CD8-positive, alpha-beta memory T cell (primary cell): ENCODE measurements around the gene NSUN7. TPM values are rescaled to one million over a fixed set of nuclear protein-coding genes. Genes with fewer than 3 reads are reported as not detected.
A peak's percentile ranks its signal among the peaks of the same experiment; 100 is the strongest.

Experiments used
- CTCF ChIA-PET: fragments of 350-600 bp; sonication (Branson Sonifier 250); formaldehyde crosslinking; loops from one replicate; lab custom pipeline; 2021; ENCODE audit warnings: antibody characterized with exemption; lab: Charles Lee
- POLR2A ChIA-PET: fragments of 350-600 bp; sonication (Branson Sonifier 250); formaldehyde crosslinking; loops from one replicate; lab custom pipeline; 2021; ENCODE audit warnings: antibody characterized with exemption; lab: Charles Lee
- DNase-seq, 5 donors: peaks; one replicate each; pipeline versions ENCODE4 v3.0.0 to v3.0.0-alpha.2; 2020 to 2022; ENCODE audit warnings: mixed read lengths in 1 of 5
- H3K27ac ChIP-seq: one replicate; pipeline ENCODE4 v1.7.0; 2013; ENCODE audit warnings: low read depth, mild to moderate bottlenecking, low read length, moderate library complexity
- H3K27me3 ChIP-seq: 2 replicates; pipeline ENCODE4 v1.7.0; 2013; ENCODE audit warnings: low read length, mild to moderate bottlenecking; ENCODE audit not compliant: insufficient read depth, poor library complexity, severe bottlenecking
- H3K36me3 ChIP-seq: 2 replicates; pipeline ENCODE4 v1.7.0; 2013; ENCODE audit warnings: mild to moderate bottlenecking, low read length, moderate library complexity; ENCODE audit not compliant: insufficient read depth
- H3K4me1 ChIP-seq: 2 replicates; pipeline ENCODE4 v1.7.0; 2013; ENCODE audit warnings: mild to moderate bottlenecking, low read length, moderate library complexity; ENCODE audit not compliant: insufficient read depth
- H3K4me3 ChIP-seq: 2 replicates; pipeline ENCODE4 v1.7.0; 2013; ENCODE audit warnings: mild to moderate bottlenecking, low read length
- H3K9me3 ChIP-seq: 2 replicates; pipeline ENCODE4 v1.7.0; 2013; ENCODE audit warnings: mild to moderate bottlenecking, low read length
- H3K27ac Mint-ChIP-seq, 8 donors: one replicate each; pipeline ENCODE4 v1.8.0; 2020 to 2021; ENCODE audit warnings: mixed read lengths in 8 of 8, mild to moderate bottlenecking in 6 of 8, inconsistent platforms in 3 of 8, moderate library complexity in 3 of 8
- H3K27me3 Mint-ChIP-seq, 2 donors: one replicate each; pipeline ENCODE4 v1.8.0; 2020 to 2021; ENCODE audit warnings: mixed read lengths in 2 of 2, mild to moderate bottlenecking in 1 of 2, moderate library complexity in 1 of 2
- H3K36me3 Mint-ChIP-seq, 3 donors: one replicate each; pipeline ENCODE4 v1.8.0; 2020 to 2021; ENCODE audit warnings: mixed read lengths in 3 of 3, inconsistent platforms in 1 of 3, mild to moderate bottlenecking in 1 of 3
- H3K4me1 Mint-ChIP-seq, 3 donors: one replicate each; pipeline ENCODE4 v1.8.0; 2020 to 2021; ENCODE audit warnings: mixed read lengths in 3 of 3, inconsistent platforms in 1 of 3, mild to moderate bottlenecking in 1 of 3
- H3K4me3 Mint-ChIP-seq, 7 donors: one replicate each; pipeline ENCODE4 v1.8.0; 2020 to 2021; ENCODE audit warnings: mixed read lengths in 7 of 7, mild to moderate bottlenecking in 6 of 7, moderate library complexity in 4 of 7, inconsistent platforms in 2 of 7
- H3K9me3 Mint-ChIP-seq, 5 donors: one replicate each; pipeline ENCODE4 v1.8.0; 2020 to 2022; ENCODE audit warnings: mixed read lengths in 5 of 5, mild to moderate bottlenecking in 3 of 5, moderate library complexity in 2 of 5, inconsistent platforms in 1 of 5
- polyA plus RNA-seq: library from polyadenylated mRNA; unstranded; fragments of 300-500 nt; fragmentation: Illumina TruSeq; gene quantifications from one replicate; pipeline ENCODE4 v1.2.3, GENCODE V29; 2021
- total RNA-seq, 2 experiments: library from RNA; stranded (reverse); gene quantifications; one replicate each; pipeline ENCODE4 v1.2.3, GENCODE V29; 2021

Gene NSUN7
- total and polyA plus RNA-seq, 3 experiments from 2014 or later: not detected

- Mint-ChIP-seq H3K27me3 (peaks cover 7 to 40% of the 10 kb centered on the region in 2 donors), H3K9me3 (no peaks in the 10 kb centered on the region), H3K27ac (no peak overlapping the region), H3K4me1 (no peaks in the 10 kb centered on the region), H3K4me3 (no peak overlapping the region), H3K36me3 (no peaks in the 10 kb centered on the region)
- H3K36me3 ChIP-seq: no peaks in the 10 kb centered on the region
- CTCF ChIA-PET: no interaction called here
- H3K9me3 ChIP-seq: no peaks in the 10 kb centered on the region
- DNase-seq: no peak
- H3K4me1 ChIP-seq: no peaks in the 10 kb centered on the region
- no peak overlapping the region for H3K4me3 ChIP-seq
- H3K27ac ChIP-seq: no peak overlapping the region
- H3K27me3 ChIP-seq: no peaks in the 10 kb centered on the region
- POLR2A ChIA-PET: no interaction called here
These were observed 95.5 kb downstream of the NSUN7 start for GRCh38 chr4:40845154-40845835.

- POLR2A ChIA-PET: no interaction called here
- no peak for DNase-seq
- no peak overlapping the region for H3K4me3 ChIP-seq
- Mint-ChIP-seq H3K9me3 (no peaks in the 10 kb centered on the region), H3K4me3 (no peak overlapping the region), H3K27ac (no peak overlapping the region), H3K36me3 (no peaks in the 10 kb centered on the region), H3K27me3 (peaks cover 7 to 43% of the 10 kb centered on the region in 2 donors), H3K4me1 (no peaks in the 10 kb centered on the region)
- no peak overlapping the region for H3K27ac ChIP-seq
- H3K36me3 ChIP-seq: no peaks in the 10 kb centered on the region
- H3K4me1 ChIP-seq: no peaks in the 10 kb centered on the region
- H3K9me3 ChIP-seq: no peaks in the 10 kb centered on the region
- no peaks in the 10 kb centered on the region for H3K27me3 ChIP-seq
- CTCF ChIA-PET: no interaction called here
These were observed 96.8 kb downstream of the NSUN7 start for GRCh38 chr4:40846532-40846931.

GRCh38 chr4:40848251-40848650 lies 98.5 kb downstream of the NSUN7 start:
- DNase-seq: no peak
- Histone ChIP-seq H3K4me3 (no peak overlapping the region), H3K27me3 (no peaks in the 10 kb centered on the region), H3K27ac (no peak overlapping the region), H3K4me1 (no peaks in the 10 kb centered on the region), H3K36me3 (no peaks in the 10 kb centered on the region), H3K9me3 (no peaks in the 10 kb centered on the region)
- ChIA-PET POLR2A (no interaction called here), CTCF (interaction anchor here (1.8 kb wide), 1 partner anchor 49 kb away, joined by 4 read pairs; no protein-coding TSS in a partner anchor)
- no peak overlapping the region for H3K4me3 Mint-ChIP-seq
- no peak overlapping the region for H3K27ac Mint-ChIP-seq
- H3K4me1 Mint-ChIP-seq: no peaks in the 10 kb centered on the region
- no peaks in the 10 kb centered on the region for H3K36me3 Mint-ChIP-seq
- H3K27me3 Mint-ChIP-seq: peaks cover 7 to 48% of the 10 kb centered on the region in 2 donors
- H3K9me3 Mint-ChIP-seq: no peaks in the 10 kb centered on the region

GRCh38 chr4:40848940-40849339 lies 99.2 kb downstream of the NSUN7 start:
- no peaks in the 10 kb centered on the region for H3K4me1 Mint-ChIP-seq
- DNase-seq: no peak
- no peaks in the 10 kb centered on the region for H3K36me3 ChIP-seq
- H3K27ac ChIP-seq: no peak overlapping the region
- H3K9me3 ChIP-seq: no peaks in the 10 kb centered on the region
- no peaks in the 10 kb centered on the region for H3K4me1 ChIP-seq
- H3K36me3 Mint-ChIP-seq: no peaks in the 10 kb centered on the region
- H3K27me3 ChIP-seq: no peaks in the 10 kb centered on the region
- H3K4me3 ChIP-seq: no peak overlapping the region
- H3K4me3 Mint-ChIP-seq: no peak overlapping the region
- peaks cover 9 to 54% of the 10 kb centered on the region in 2 donors for H3K27me3 Mint-ChIP-seq
- peak overlapping the region in 2 of 8 donors; percentile 8 to 39 for H3K27ac Mint-ChIP-seq
- H3K9me3 Mint-ChIP-seq: no peaks in the 10 kb centered on the region
- ChIA-PET POLR2A (no interaction called here), CTCF (interaction anchor here (1.2 to 1.8 kb wide), 3 partner anchors 8 to 48 kb away, joined by 3 to 4 read pairs (median 4); no protein-coding TSS in a partner anchor)

- Mint-ChIP-seq H3K9me3 (no peaks in the 10 kb centered on the region), H3K27ac (no peak overlapping the region), H3K4me3 (no peak overlapping the region), H3K27me3 (peaks cover 15 to 67% of the 10 kb centered on the region in 2 donors), H3K36me3 (no peaks in the 10 kb centered on the region), H3K4me1 (no peaks in the 10 kb centered on the region)
- no peak for DNase-seq
- H3K27me3 ChIP-seq: peaks cover 4% of the 10 kb centered on the region
- no peaks in the 10 kb centered on the region for H3K36me3 ChIP-seq
- no peaks in the 10 kb centered on the region for H3K4me1 ChIP-seq
- ChIA-PET POLR2A (no interaction called here), CTCF (interaction anchor here (1.6 kb wide), 1 partner anchor 10 kb away, joined by 4 read pairs; no protein-coding TSS in a partner anchor)
- no peaks in the 10 kb centered on the region for H3K9me3 ChIP-seq
- no peak overlapping the region for H3K27ac ChIP-seq
- H3K4me3 ChIP-seq: no peak overlapping the region
These were observed 100.7 kb downstream of the NSUN7 start for GRCh38 chr4:40850496-40850895.

GRCh38 chr4:40856277-40856839 lies 106.6 kb downstream of the NSUN7 start:
- POLR2A ChIA-PET: no interaction called here
- H3K27ac Mint-ChIP-seq: peak overlapping the region in 1 of 8 donors; percentile 21
- peaks cover 8% of the 10 kb centered on the region for H3K27me3 ChIP-seq
- H3K27me3 Mint-ChIP-seq: peaks cover 29 to 72% of the 10 kb centered on the region in 2 donors
- H3K4me1 ChIP-seq: peaks cover 5% of the 10 kb centered on the region
- H3K9me3 ChIP-seq: no peaks in the 10 kb centered on the region
- H3K27ac ChIP-seq: no peak overlapping the region
- peak overlapping the region in 5 of 7 donors; percentile 15 to 88 (median 60) for H3K4me3 Mint-ChIP-seq
- CTCF ChIA-PET: interaction anchor here (2.6 kb wide), 1 partner anchor 15 kb away, joined by 11 read pairs; no protein-coding TSS in a partner anchor
- H3K4me3 ChIP-seq: peak overlapping the region; percentile 32
- H3K9me3 Mint-ChIP-seq: peaks cover 0 to 2% (median 0%) of the 10 kb centered on the region in 5 donors
- H3K4me1 Mint-ChIP-seq: peaks cover 6 to 17% (median 14%) of the 10 kb centered on the region in 3 donors
- no peaks in the 10 kb centered on the region for H3K36me3 Mint-ChIP-seq
- no peak for DNase-seq
- H3K36me3 ChIP-seq: no peaks in the 10 kb centered on the region

GRCh38 chr4:40856840-40857362 lies 107.1 kb downstream of the NSUN7 start:
- POLR2A ChIA-PET: no interaction called here
- Histone ChIP-seq H3K9me3 (no peaks in the 10 kb centered on the region), H3K27me3 (peaks cover 8% of the 10 kb centered on the region), H3K4me1 (peaks cover 5% of the 10 kb centered on the region), H3K36me3 (no peaks in the 10 kb centered on the region), H3K27ac (no peak overlapping the region), H3K4me3 (peak overlapping the region; percentile 32)
- peaks cover 0 to 2% (median 0%) of the 10 kb centered on the region in 5 donors for H3K9me3 Mint-ChIP-seq
- CTCF ChIA-PET: no interaction called here
- peaks cover 29 to 71% of the 10 kb centered on the region in 2 donors for H3K27me3 Mint-ChIP-seq
- peak in 1 of 5 donors; percentile 39 for DNase-seq
- H3K4me1 Mint-ChIP-seq: peaks cover 6 to 17% (median 14%) of the 10 kb centered on the region in 3 donors
- no peak overlapping the region for H3K27ac Mint-ChIP-seq
- H3K36me3 Mint-ChIP-seq: no peaks in the 10 kb centered on the region
- peak overlapping the region in 6 of 7 donors; percentile 28 to 88 (median 58) for H3K4me3 Mint-ChIP-seq

- Histone ChIP-seq H3K27ac (no peak overlapping the region), H3K9me3 (no peaks in the 10 kb centered on the region), H3K27me3 (peaks cover 8% of the 10 kb centered on the region), H3K4me1 (peaks cover 5% of the 10 kb centered on the region), H3K4me3 (no peak overlapping the region), H3K36me3 (no peaks in the 10 kb centered on the region)
- Mint-ChIP-seq H3K27me3 (peaks cover 29 to 72% of the 10 kb centered on the region in 2 donors), H3K9me3 (peaks cover 0 to 2% (median 0%) of the 10 kb centered on the region in 5 donors), H3K4me1 (peaks cover 6 to 17% (median 14%) of the 10 kb centered on the region in 3 donors), H3K36me3 (no peaks in the 10 kb centered on the region), H3K27ac (no peak overlapping the region), H3K4me3 (no peak overlapping the region)
- POLR2A ChIA-PET: no interaction called here
- DNase-seq: no peak
- CTCF ChIA-PET: no interaction called here
These were observed 108.2 kb downstream of the NSUN7 start for GRCh38 chr4:40857956-40858355.
